Right lobe of liver (tissue), 4 donors: ENCODE data around the gene C2orf76.

Experiments used
- CTCF ChIP-seq, 4 donors: fragments of 200-600 bp in 3 of 4; fragments of 450-650 bp in 1 of 4; IDR thresholded peaks; one replicate each; pipeline versions ENCODE4 v1.5.1 to v1.8.0; 2016 to 2022; ENCODE audit warnings: antibody characterized with exemption in 4 of 4, mild to moderate bottlenecking in 2 of 4
- POLR2A ChIP-seq: fragments of 450-650 bp; IDR thresholded peaks from one replicate; pipeline ENCODE4 v1.6.1; 2017; ENCODE audit warnings: antibody characterized with exemption, mild to moderate bottlenecking
- donor health status: DM: no; HTN: no; CAD: no.
- donor health status: DM: no; HTN: no; CAD: no.
- donor health status: DM: no; HTN: yes; CAD: no.

GRCh38 chr2:119366649-119367471 is at the start of gene C2orf76, which contains the start of gene DBI:
- no peak for TF ChIP-seq CTCF (IDR thresholded peaks at IDR 0.05)
- peak; percentile 95 for TF ChIP-seq POLR2A
